ENCODE data around the gene SCN11A. TPM values are rescaled to one million over a fixed set of nuclear protein-coding genes. Genes with fewer than 3 reads are reported as not detected.

SCN11A gene
- total and polyA plus RNA-seq, 9 of the 15 experiments (the other 6 are each of a cell fraction or from before 2014, with no cell fraction given): 0.01 to 0.05 (median 0.04) TPM; not detected in 6

DNA sequence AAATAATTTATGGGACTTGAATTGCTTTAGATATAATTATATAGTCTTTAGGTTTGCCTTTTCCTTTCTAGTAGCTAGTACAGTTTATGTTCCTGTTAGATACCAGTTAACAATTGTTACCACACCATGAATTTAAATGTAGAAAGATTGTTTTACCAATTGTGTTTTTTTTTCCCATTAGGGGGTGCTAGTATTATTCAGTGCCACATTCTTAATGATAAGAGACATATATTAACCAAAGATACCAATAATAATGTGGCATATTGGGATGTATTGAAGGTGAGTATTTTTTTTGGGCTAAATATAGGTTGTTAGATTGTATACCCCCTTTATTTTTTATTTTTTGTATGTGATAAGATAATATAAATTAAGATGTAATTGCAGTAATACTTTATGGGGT is 27.8 kb upstream of the SCN11A start (continued):
- TF ChIP-seq, protein P1, sequence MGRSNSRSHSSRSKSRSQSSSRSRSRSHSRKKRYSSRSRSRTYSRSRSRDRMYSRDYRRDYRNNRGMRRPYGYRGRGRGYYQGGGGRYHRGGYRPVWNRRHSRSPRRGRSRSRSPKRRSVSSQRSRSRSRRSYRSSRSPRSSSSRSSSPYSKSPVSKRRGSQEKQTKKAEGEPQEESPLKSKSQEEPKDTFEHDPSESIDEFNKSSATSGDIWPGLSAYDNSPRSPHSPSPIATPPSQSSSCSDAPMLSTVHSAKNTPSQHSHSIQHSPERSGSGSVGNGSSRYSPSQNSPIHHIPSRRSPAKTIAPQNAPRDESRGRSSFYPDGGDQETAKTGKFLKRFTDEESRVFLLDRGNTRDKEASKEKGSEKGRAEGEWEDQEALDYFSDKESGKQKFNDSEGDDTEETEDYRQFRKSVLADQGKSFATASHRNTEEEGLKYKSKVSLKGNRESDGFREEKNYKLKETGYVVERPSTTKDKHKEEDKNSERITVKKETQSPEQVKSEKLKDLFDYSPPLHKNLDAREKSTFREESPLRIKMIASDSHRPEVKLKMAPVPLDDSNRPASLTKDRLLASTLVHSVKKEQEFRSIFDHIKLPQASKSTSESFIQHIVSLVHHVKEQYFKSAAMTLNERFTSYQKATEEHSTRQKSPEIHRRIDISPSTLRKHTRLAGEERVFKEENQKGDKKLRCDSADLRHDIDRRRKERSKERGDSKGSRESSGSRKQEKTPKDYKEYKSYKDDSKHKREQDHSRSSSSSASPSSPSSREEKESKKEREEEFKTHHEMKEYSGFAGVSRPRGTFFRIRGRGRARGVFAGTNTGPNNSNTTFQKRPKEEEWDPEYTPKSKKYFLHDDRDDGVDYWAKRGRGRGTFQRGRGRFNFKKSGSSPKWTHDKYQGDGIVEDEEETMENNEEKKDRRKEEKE (IDR thresholded peaks at IDR 0.05; ENCODE audit: borderline replicate concordance in 1 of 2, control insufficient read depth in 1 of 2, low read depth in 2 of 2, low read length in 1 of 2): no peak
- TF ChIP-seq, protein P2, sequence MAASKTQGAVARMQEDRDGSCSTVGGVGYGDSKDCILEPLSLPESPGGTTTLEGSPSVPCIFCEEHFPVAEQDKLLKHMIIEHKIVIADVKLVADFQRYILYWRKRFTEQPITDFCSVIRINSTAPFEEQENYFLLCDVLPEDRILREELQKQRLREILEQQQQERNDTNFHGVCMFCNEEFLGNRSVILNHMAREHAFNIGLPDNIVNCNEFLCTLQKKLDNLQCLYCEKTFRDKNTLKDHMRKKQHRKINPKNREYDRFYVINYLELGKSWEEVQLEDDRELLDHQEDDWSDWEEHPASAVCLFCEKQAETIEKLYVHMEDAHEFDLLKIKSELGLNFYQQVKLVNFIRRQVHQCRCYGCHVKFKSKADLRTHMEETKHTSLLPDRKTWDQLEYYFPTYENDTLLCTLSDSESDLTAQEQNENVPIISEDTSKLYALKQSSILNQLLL (CRISPR knock-in tag; IDR thresholded peaks at IDR 0.05; ENCODE audit: borderline replicate concordance): no peak
- TF ChIP-seq HNRNPUL1 (IDR thresholded peaks at IDR 0.05; ENCODE audit: low read length) (no peak), RFX7 (CRISPR knock-in tag; IDR thresholded peaks at IDR 0.05) (no peak), BHLHE40 (IDR thresholded peaks at IDR 0.05; ENCODE audit: low read length) (no peak), ZNF217 (CRISPR knock-in tag; IDR thresholded peaks at IDR 0.05) (no peak), JUNB (CRISPR knock-in tag; conservative IDR thresholded peaks at IDR 0.05) (no peak), KAT7 (CRISPR knock-in tag; IDR thresholded peaks at IDR 0.05; ENCODE audit: borderline replicate concordance) (no peak)
- TF ChIP-seq, protein P3, sequence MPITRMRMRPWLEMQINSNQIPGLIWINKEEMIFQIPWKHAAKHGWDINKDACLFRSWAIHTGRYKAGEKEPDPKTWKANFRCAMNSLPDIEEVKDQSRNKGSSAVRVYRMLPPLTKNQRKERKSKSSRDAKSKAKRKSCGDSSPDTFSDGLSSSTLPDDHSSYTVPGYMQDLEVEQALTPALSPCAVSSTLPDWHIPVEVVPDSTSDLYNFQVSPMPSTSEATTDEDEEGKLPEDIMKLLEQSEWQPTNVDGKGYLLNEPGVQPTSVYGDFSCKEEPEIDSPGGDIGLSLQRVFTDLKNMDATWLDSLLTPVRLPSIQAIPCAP (CRISPR knock-in tag; IDR thresholded peaks at IDR 0.05; ENCODE audit: borderline replicate concordance): no peak
